GM12892 (cell line): ENCODE data around the gene TRABD2B.

Experiments
- POLR2A ChIP-seq: IDR thresholded peaks from 2 replicates; pipeline ENCODE4 v1.6.1; 2011; ENCODE audit warnings: low read depth, low read length, control low read depth
- POLR2AphosphoS5 ChIP-seq: IDR thresholded peaks from 2 replicates; pipeline ENCODE4 v1.6.1; 2011; ENCODE audit warnings: low read depth, low read length, control low read depth

DNA sequence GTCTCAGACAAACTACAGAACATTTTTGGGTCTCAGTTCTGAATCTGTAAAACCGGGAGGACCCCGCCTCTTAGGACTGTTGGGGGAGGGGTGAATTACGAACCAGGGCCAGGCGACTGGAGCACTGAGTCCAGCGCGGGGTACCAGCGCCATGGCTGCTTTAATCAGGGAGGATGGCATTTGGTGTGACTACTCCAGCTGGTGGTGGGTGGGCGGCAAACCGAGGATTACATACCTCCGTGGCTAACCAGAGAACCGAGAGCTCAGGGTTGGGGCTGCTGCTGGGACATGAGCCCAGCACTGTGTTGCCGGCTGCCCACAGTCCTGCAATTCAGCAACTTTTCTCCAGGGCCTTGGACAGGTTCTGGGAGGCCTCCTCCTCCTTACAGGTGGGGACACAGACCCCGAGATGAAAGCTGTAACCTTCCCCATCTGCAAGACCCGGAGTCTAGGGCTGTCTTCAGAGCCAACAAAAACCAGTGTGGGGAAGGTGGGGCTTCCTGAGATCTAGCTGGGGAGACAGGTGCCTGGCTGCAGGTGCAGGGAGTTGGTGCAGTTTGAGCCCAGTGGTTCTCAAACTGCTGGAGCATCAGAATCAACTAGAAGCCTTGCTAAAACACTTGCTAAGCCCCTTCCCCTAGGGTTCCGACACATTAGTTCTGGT is 285.9 kb downstream of the TRABD2B start:
- TF ChIP-seq POLR2A = no peak
- TF ChIP-seq POLR2AphosphoS5 = no peak
